DND-41 (cell line): ENCODE data around the gene ATXN1.

Experiments
- CTCF ChIP-seq: IDR thresholded peaks from 2 replicates; pipeline ENCODE4 v1.5.1; 2012; ENCODE audit warnings: borderline replicate concordance, low read length, moderate library complexity, mild to moderate bottlenecking; ENCODE audit not compliant: poor library complexity, severe bottlenecking; ENCODE audit errors: extremely low read depth
- EZH2 ChIP-seq: IDR thresholded peaks from 3 replicates; pipeline ENCODE4 v1.6.1; 2012; ENCODE audit warnings: borderline replicate concordance, low read depth, mild to moderate bottlenecking, moderate library complexity, low read length, inconsistent platforms; ENCODE audit not compliant: severe bottlenecking

- TF ChIP-seq CTCF (no peak), EZH2 (no peak)
Observed at GRCh38 chr6:16567071-16567470, 194.2 kb downstream of the ATXN1 start.
